Keratinocyte (primary cell): Measurements from ENCODE around the gene MAD1L1.

Source experiments
- EZH2 ChIP-seq: IDR thresholded peaks from one replicate; pipeline ENCODE4 v1.6.1; 2012; ENCODE audit warnings: inconsistent platforms, mild to moderate bottlenecking, low read length, moderate library complexity
- TF ChIP-seq, protein P1 (sequence below), 3 experiments: IDR thresholded peaks in 1 of 3; conservative IDR thresholded peaks in 1 of 3; optimal IDR thresholded peaks in 1 of 3; 2 replicates in 2 of 3; 3 replicates in 1 of 3; pipeline versions ENCODE3 to v1.5.1; 2011; ENCODE audit warnings: low read length in 3 of 3, mild to moderate bottlenecking in 3 of 3, moderate library complexity in 2 of 3, control low read depth in 1 of 3, inconsistent platforms in 1 of 3; ENCODE audit not compliant: insufficient read depth in 2 of 3; ENCODE audit errors: extremely low read depth in 1 of 3

DNA sequence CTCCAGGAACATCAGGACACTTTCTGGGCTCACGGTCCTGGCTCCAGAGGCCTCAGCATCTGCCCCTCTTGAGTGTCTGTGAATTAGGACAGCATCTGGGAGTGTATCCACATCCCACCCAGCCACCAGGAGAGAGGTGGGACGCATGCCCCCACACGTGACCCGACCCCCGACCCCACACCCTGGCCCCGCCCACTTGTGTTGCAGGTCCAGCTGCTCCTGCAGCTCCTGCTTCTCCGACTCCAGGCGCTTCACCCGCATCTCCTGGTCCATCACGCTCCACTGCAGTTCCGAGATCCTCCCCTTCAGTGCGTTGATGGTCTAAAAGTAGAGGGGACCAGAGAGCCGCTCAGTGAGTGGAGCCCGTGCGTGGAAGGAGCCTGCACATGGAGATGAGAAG is 13.6 kb downstream of the MAD1L1 start:
- TF ChIP-seq, protein P1, sequence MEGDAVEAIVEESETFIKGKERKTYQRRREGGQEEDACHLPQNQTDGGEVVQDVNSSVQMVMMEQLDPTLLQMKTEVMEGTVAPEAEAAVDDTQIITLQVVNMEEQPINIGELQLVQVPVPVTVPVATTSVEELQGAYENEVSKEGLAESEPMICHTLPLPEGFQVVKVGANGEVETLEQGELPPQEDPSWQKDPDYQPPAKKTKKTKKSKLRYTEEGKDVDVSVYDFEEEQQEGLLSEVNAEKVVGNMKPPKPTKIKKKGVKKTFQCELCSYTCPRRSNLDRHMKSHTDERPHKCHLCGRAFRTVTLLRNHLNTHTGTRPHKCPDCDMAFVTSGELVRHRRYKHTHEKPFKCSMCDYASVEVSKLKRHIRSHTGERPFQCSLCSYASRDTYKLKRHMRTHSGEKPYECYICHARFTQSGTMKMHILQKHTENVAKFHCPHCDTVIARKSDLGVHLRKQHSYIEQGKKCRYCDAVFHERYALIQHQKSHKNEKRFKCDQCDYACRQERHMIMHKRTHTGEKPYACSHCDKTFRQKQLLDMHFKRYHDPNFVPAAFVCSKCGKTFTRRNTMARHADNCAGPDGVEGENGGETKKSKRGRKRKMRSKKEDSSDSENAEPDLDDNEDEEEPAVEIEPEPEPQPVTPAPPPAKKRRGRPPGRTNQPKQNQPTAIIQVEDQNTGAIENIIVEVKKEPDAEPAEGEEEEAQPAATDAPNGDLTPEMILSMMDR (optimal IDR thresholded peaks at IDR 0.05 in 1 of 3, IDR thresholded peaks at IDR 0.05 in 1 of 3, conservative IDR thresholded peaks at IDR 0.05 in 1 of 3; ENCODE audit: extremely low read depth in 1 of 3, insufficient read depth in 2 of 3, low read length in 3 of 3): no peak
- TF ChIP-seq EZH2: no peak
